ENCODE results near the gene UNC13A.

- no peak for TF ChIP-seq EZH2phosphoT487 (IDR thresholded peaks at IDR 0.05)
- no peak for TF ChIP-seq CTCF (IDR thresholded peaks at IDR 0.05)
- TF ChIP-seq EZH2 (IDR thresholded peaks at IDR 0.05), result no peak
Measured at GRCh38 chr19:17570791-17571190, 117.4 kb downstream of the UNC13A start.
